Measurements from ENCODE around the gene SOX9. TPM values are rescaled to one million over a fixed set of nuclear protein-coding genes. Genes with fewer than 3 reads are reported as not detected.

Gene SOX9
- 4.5 TPM for polyA plus RNA-seq (2013, experiment 1 of 2; ENCODE audit: insufficient read length)
- polyA plus RNA-seq (2013, experiment 2 of 2; ENCODE audit: insufficient read length) = 3.9 TPM

DNA sequence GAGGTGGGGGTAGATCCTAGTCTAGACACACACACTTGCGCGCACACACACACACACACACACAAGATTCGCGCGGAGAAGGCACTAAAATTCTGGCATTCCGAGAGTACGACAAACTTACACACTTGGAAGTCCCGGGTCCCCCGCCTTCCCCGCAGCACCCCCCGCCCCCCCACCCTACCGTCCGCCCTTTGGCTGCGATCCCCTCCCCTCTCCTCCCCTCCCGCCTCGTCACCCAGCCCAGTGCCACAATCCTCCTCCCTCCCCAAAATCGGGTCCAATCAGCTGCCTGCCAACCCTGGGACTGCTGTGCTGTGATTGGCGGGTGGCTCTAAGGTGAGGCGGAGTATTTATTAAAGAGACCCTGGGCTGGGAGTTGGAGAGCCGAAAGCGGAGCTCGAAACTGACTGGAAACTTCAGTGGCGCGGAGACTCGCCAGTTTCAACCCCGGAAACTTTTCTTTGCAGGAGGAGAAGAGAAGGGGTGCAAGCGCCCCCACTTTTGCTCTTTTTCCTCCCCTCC is at the start of gene SOX9:
Gene SOX9 (plus strand): TSS at position 379 of the 522 bp plus-strand sequence. CDS start 372 bp downstream, outside the sequence.
- DNase-seq = peak; percentile 95

DNA sequence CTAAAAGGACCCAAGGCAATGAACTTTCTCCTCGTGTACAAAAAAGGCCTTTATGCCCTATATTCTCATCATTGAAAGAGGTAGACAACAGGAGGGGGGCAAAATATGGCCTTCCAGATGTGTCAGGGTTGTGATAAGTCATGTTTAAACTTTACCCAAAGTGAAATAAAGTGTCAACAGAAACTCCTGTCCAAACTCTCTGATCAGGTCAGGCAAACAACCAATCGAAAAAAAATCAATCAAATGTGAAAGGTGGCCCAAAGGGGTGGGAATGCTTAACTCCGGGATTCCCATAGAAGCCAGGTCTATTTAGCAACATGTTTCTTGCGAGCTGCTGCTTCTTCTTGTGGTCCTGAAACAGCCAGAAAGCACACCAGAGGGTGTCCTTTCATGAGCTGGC is 49.5 kb upstream of the SOX9 start:
- no peak for DNase-seq

DNA sequence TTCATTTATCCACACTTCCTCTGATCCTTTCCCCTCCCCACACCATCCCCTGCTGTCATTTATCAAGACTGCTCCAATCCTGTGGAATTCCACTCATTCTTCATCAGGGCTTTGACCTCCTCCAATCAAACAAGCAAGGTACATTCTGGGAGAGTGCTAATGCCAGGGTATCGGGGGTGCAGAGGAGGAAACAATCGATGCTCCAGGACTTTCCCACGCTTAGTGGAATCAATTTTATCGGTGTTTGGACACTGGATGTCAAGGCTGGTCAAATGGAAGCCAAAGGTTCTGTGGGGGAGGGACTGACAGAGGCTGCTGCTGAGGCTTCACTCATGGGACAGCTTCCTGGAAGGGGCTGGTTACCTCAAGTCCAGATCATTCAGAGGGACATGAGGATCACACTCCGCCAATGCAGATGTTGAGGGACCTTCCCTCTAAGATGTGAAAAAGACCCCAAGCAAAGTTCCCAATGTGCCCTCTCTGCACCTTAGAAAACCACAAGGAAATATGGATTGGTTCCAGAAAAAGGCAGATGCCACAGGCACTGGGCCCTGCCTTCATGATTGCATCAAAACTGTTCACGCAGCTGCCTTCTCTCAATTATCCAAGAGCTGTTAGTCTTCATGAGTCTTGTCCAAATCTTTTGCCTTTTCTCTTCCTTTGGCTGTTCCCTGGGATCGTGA is 44.7 kb upstream of the SOX9 start:
- no peak for DNase-seq

DNA sequence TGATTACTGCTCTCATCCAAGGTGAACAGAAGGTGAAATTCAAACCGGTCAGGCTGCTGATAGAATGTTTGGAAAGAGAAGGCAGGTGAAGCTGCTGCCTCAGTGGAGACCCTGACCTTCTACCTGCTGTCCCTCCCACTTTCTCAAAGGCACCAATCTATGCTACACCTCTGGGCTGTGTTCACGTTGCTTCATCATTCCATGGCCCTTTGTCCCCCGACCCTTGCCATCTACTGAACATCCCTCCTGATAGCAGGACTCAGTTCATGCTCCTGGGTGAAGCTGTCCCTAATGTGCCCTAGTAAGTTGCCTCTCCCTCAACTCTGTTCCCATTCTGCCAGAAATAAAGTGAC is 44.2 kb upstream of the SOX9 start:
- DNase-seq = no peak

GRCh38 chr17:72077326-72077960 is 43.4 kb upstream of the SOX9 start:
- DNase-seq = no peak

DNA sequence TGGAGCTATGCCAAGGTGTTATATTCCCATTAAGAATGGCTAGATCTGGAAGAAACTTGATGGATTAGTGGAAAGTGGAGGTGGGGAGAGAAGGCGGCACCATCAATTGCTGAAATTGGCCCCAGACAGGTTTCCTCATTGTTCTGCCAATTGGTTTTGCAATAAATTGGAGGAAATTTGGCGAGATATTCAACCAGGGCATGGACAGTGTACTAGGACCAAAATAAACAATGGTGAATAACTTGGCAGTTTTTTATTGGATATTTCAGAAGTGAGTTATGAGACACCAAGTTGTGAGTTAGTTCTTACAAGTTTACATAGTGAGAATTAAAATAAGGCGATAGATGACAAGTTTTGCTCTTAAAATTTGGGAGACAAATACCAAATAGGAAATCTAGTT is 41.1 kb upstream of the SOX9 start:
- no peak for DNase-seq

DNA sequence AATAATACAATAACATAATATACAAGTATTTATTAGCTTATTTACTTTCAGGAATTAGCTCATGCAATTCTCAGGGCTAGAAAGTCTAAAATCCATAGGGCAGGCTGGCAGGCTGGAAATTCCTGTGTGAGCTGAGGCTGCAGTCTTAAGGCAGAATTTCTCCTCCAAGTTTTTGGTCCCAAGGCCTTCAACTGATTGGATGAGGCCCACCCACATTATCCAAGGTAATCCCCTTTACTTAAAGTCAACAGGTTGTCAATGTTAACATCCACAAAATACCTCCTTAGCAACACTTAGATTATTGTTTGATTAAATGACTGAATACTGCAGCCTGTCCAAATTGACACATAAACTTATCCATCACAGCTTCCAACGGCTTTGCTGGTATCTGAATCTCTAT is 32.9 kb upstream of the SOX9 start:
- no peak for DNase-seq

GRCh38 chr17:72089453-72089987 is 31.3 kb upstream of the SOX9 start:
- no peak for DNase-seq

GRCh38 chr17:72090108-72090507 is 30.7 kb upstream of the SOX9 start:
- no peak for DNase-seq

GRCh38 chr17:72092710-72093322 is 28.0 kb upstream of the SOX9 start:
- no peak for DNase-seq

DNA sequence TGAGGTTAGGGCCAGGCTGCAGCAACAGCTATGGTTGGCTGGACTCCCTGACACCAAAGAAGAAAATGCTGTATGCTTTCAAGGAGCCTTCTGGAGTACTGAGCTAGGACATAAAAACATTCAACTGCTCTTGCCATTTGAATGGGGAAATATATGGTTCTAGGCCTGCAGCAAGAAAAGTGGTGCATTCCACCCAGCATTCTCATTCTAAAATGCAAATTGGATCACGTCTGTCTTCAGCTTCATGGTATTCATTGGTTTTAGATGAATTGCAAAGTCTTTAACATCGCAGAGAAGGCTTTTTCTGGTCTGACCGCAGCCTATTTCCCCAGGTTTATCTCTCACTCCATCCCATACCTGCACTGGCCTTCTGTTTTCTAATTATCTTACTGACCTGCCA is 27.1 kb upstream of the SOX9 start:
- DNase-seq = no peak

GRCh38 chr17:72095316-72095715 is 25.5 kb upstream of the SOX9 start:
- DNase-seq = no peak

DNA sequence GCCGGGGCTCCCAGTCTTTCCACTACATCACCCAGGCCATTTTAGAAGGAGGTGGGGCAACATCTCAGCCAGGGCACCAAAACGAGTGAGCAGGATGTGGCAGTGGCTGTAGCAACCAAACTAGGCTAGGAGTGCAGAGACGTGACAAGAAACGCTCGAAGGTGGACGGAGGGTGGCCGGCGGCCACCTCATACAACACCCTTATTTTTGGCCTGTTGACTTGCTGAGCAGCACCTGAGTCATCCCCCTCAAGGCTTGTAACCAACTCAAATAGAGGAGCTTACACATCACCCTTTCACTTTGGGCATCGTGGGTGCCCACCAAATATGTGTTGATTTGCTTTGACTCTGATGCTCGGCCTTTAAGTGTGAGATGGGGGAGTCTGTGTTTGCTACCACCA is 23.7 kb upstream of the SOX9 start:
- DNase-seq = no peak

DNA sequence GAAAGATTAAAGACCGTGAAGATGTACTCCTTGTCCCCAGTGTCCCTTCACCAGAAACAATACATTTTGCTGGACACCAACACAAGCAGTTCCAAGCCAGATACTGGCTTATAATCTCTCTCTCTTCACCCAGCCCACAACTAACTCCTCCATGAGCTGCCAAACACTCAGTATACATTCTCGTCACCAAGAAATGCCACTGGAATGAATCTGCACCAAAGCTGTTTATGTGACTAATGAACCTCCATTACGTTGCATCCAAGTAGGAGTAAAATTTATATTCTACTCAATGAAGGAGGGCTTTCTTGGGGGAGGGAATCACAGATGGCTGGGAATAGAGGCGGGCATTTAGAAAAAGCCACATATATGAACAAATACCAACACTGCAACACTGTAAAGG is 20.9 kb upstream of the SOX9 start:
- DNase-seq = peak; percentile 36

DNA sequence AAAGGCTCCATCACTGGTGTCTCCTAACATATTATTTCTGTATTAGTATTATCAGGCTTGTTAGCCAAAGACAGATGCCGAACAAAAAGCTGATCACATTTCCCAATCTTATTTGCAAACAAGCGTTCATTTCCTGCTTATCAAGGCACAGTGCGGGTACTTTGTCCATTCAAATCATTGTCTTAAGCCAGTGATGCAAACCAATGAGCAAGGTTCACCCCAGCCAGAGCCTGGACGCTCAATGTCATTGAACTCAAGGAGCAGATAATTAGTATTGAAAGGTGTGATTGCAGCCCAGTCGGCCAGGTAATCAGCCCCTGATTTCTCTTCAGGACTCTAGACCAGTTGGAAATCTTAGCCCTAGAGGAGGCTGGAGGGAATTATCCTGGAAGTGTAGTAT is 20.4 kb upstream of the SOX9 start:
- no peak for DNase-seq

- DNase-seq = no peak
Observed at GRCh38 chr17:72101526-72101925, 19.3 kb upstream of the SOX9 start.

DNA sequence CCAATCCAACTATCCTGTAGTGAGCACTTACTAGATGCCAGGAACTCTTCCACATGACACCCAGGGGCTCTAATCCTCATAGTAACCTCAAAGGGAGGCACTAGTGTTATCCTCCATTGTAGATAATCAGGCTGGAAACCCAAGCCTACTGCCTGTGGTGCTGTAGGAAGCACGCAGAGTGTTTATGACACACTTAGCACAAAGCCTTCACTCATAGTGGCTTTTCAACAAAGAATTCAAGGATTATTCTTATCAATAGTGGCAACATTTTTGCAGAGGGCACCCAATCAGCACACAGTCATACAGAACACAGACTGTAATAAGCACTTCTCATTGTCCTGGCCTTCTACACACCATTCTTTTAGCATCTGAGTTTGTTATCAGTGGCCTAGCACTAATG is 18.5 kb upstream of the SOX9 start:
- no peak for DNase-seq

GRCh38 chr17:72104164-72104862 is 16.5 kb upstream of the SOX9 start:
- DNase-seq = no peak

DNA sequence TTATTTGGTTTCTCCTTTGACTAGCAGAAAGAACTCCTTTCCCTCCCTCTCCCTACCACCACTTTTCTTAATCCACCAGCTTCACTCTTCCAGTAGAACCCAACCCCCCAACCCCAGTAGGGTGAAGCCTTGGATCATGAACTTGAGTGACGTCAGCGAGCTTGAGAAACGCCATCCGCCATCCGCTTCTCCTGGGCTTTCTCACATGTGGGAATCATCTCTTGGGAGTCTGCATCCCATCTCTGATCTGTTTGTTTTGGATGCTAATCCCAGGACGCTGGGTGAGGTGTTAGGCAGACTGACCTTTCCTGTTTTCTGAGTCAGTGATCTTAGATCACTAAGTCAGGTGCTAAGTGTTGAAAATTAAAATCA is 16.0 kb upstream of the SOX9 start:
- no peak for DNase-seq

- no peak for DNase-seq
Observed at GRCh38 chr17:72107100-72107499, 13.7 kb upstream of the SOX9 start.

DNA sequence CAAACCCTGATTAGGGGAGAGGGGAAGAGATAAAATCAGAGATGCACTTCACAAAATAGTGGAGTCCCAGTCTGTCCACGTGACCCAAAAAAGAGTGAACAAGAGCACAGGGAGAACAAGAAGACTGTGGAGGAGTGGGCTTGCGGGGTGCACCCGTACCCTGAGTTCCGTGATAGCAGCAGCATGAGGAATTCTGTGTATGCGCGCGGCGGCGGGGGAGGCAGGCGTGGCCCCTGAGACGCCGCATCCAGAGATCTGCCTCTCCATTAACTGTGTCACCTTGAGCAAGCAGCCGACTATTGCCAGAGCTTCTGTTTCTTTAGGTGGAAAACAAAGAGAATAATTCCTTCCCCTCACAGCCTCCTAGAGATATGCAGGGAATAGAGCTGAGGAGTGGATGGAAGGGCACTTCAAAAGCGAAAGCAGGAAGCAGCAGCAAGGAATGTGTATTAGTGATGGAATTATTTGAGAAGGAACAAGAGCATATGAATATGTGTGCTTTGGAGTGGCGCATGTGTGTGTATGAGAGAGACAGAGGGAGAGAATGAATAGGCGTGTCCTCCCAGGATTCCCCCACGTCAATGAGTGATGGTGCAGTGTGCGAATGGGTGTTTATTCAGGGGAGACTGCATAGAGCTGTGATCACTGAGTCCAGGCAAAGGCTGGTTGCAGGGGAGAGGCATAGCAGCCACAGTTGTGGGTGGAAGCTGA is 10.4 kb upstream of the SOX9 start:
- no peak for DNase-seq

GRCh38 chr17:72110942-72111318 is 9.9 kb upstream of the SOX9 start:
- DNase-seq = no peak
